ENCODE results near the gene GAS2L2. TPM values are rescaled to one million over a fixed set of nuclear protein-coding genes. Genes with fewer than 3 reads are reported as not detected.

Gene GAS2L2
- total RNA-seq, 1 experiment from 2014 or later = not detected

DNA sequence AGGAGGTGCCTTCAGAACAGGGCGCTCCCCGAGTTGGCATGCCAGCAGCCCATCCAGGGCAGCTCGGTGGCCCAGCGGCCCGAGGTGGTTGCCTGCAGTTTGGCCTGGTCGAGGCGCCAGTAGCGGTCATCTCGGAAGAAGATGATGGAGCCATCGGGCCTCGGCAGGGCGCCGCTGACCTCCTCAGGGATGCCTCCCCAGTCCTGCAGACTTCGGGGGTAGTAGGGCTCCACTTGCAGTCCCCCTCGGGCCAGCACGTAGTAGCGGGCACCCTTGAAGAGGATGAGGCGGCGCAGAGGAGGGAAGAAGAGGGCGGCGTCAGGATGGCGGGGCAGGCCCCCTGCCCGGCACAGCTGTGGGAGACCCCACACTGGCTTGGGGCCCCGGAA lies 13.4 kb upstream of the GAS2L2 start:
- BruUV-seq (replicated peaks) = no TSS peak
- DNase-seq = no peak
- H3K4me3 Mint-ChIP-seq (ENCODE audit: low read depth, unreplicated experiment) = no peak overlapping the region
- peaks cover 10% of the 10 kb centered on the region for H3K36me3 Mint-ChIP-seq (ENCODE audit: insufficient read depth, unreplicated experiment)
- peaks cover 47% of the 10 kb centered on the region for H3K27me3 Mint-ChIP-seq (ENCODE audit: unreplicated experiment)
- intact Hi-C loops (cut with micrococcal nuclease; ENCODE audit: unreplicated experiment) = no loop called here
- TF ChIP-seq, protein P1, sequence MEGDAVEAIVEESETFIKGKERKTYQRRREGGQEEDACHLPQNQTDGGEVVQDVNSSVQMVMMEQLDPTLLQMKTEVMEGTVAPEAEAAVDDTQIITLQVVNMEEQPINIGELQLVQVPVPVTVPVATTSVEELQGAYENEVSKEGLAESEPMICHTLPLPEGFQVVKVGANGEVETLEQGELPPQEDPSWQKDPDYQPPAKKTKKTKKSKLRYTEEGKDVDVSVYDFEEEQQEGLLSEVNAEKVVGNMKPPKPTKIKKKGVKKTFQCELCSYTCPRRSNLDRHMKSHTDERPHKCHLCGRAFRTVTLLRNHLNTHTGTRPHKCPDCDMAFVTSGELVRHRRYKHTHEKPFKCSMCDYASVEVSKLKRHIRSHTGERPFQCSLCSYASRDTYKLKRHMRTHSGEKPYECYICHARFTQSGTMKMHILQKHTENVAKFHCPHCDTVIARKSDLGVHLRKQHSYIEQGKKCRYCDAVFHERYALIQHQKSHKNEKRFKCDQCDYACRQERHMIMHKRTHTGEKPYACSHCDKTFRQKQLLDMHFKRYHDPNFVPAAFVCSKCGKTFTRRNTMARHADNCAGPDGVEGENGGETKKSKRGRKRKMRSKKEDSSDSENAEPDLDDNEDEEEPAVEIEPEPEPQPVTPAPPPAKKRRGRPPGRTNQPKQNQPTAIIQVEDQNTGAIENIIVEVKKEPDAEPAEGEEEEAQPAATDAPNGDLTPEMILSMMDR (IDR thresholded peaks at IDR 0.05; ENCODE audit: unreplicated experiment) = no peak
- no peaks in the 10 kb centered on the region for H3K9me3 Mint-ChIP-seq (ENCODE audit: low read depth, unreplicated experiment)
- peaks cover 8% of the 10 kb centered on the region for H3K4me1 Mint-ChIP-seq (ENCODE audit: low read depth, unreplicated experiment)
- CTCF ChIA-PET = interaction anchor here (0.6 to 2.1 kb wide), 5 partner anchors 10 to 42 kb away, joined by 3 to 11 read pairs (median 4); partner anchors contain the start of gene TAF15
- no peak overlapping the region for H3K27ac Mint-ChIP-seq (ENCODE audit: unreplicated experiment)

- H3K4me3 Mint-ChIP-seq (ENCODE audit: low read depth, unreplicated experiment) = no peak overlapping the region
- H3K27ac Mint-ChIP-seq (ENCODE audit: unreplicated experiment) = no peak overlapping the region
- intact Hi-C loops (cut with micrococcal nuclease; ENCODE audit: unreplicated experiment) = no loop called here
These were observed 12.9 kb upstream of the GAS2L2 start for GRCh38 chr17:35765756-35766488.

DNA sequence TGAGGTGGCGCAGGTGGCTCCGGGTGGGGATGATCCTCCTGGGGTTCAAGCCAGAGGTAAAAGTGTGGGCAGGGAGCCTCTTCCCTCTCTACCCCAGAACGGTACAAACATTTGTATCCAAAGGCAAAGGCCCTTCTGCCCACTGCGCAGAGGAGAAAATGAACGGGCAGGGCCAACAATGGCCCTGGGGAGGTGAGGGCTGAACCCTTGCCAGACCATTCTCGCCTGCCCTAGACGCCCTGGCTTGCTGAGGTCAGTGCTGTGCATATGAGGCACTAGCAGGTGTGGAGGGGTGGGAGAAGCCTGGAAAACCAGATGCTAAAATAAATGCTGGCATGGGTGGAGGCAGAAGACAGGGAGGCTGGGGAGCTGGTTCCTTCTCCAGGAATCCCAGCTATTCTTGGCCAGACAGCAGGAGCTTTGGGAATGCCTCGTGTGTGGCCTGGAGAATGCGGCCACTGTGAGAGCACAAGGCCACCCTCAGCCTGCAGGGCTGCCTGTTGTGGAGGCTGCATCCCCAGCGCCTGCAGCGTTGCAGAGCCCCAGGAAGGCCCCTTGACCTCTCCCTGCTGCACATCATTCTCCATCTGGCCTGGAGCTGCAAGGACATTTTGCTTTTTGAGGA lies 12.2 kb upstream of the GAS2L2 start:
- CTCF ChIA-PET = interaction anchor here (0.9 to 3.0 kb wide), 2 partner anchors 16 to 44 kb away, joined by 3 to 20 read pairs; partner anchors contain the start of gene TAF15
- H3K27ac Mint-ChIP-seq (ENCODE audit: unreplicated experiment) = no peak overlapping the region
- H3K27me3 Mint-ChIP-seq (ENCODE audit: unreplicated experiment) = peaks cover 51% of the 10 kb centered on the region
- intact Hi-C loops (cut with micrococcal nuclease; ENCODE audit: unreplicated experiment) = no loop called here
- peaks cover 10% of the 10 kb centered on the region for H3K36me3 Mint-ChIP-seq (ENCODE audit: insufficient read depth, unreplicated experiment)
- peaks cover 10% of the 10 kb centered on the region for H3K4me1 Mint-ChIP-seq (ENCODE audit: low read depth, unreplicated experiment)
- DNase-seq = no peak
- TF ChIP-seq, protein P1 (IDR thresholded peaks at IDR 0.05; ENCODE audit: unreplicated experiment) = no peak
- H3K9me3 Mint-ChIP-seq (ENCODE audit: low read depth, unreplicated experiment) = no peaks in the 10 kb centered on the region
- no TSS peak for BruUV-seq (replicated peaks)
- H3K4me3 Mint-ChIP-seq (ENCODE audit: low read depth, unreplicated experiment) = peak overlapping the region; percentile 93

More at GRCh38 chr17:35765756-35766488, 12.9 kb upstream of the GAS2L2 start:
- Mint-ChIP-seq H3K9me3 (ENCODE audit: low read depth, unreplicated experiment) (no peaks in the 10 kb centered on the region), H3K27me3 (ENCODE audit: unreplicated experiment) (peaks cover 51% of the 10 kb centered on the region), H3K4me1 (ENCODE audit: low read depth, unreplicated experiment) (peaks cover 10% of the 10 kb centered on the region), H3K36me3 (ENCODE audit: insufficient read depth, unreplicated experiment) (peaks cover 10% of the 10 kb centered on the region)
- TF ChIP-seq, protein P1 (IDR thresholded peaks at IDR 0.05; ENCODE audit: unreplicated experiment) = no peak
- no peak for DNase-seq
- BruUV-seq (replicated peaks) = no TSS peak
- CTCF ChIA-PET = interaction anchor here (0.9 to 3.0 kb wide), 3 partner anchors 17 to 43 kb away, joined by 3 to 20 read pairs (median 11); partner anchors contain the start of gene TAF15

GRCh38 chr17:35764123-35764991 lies 11.3 kb upstream of the GAS2L2 start:
- H3K4me3 Mint-ChIP-seq (ENCODE audit: low read depth, unreplicated experiment) = peak overlapping the region; percentile 93
- H3K4me1 Mint-ChIP-seq (ENCODE audit: low read depth, unreplicated experiment) = peaks cover 10% of the 10 kb centered on the region
- CTCF ChIA-PET = interaction anchor here (0.5 to 3.0 kb wide), 16 partner anchors 10 to 185 kb away, joined by 3 to 41 read pairs (median 4); partner anchors contain the start of genes MMP28 and TAF15
- intact Hi-C loops (cut with micrococcal nuclease; ENCODE audit: unreplicated experiment) = no loop called here
- no TSS peak for BruUV-seq (replicated peaks)
- TF ChIP-seq, protein P1 (IDR thresholded peaks at IDR 0.05; ENCODE audit: unreplicated experiment) = peak; percentile 90
- peak; percentile 96 for DNase-seq
- peaks cover 42% of the 10 kb centered on the region for H3K27me3 Mint-ChIP-seq (ENCODE audit: unreplicated experiment)
- peaks cover 10% of the 10 kb centered on the region for H3K36me3 Mint-ChIP-seq (ENCODE audit: insufficient read depth, unreplicated experiment)
- no peak overlapping the region for H3K27ac Mint-ChIP-seq (ENCODE audit: unreplicated experiment)
- no peaks in the 10 kb centered on the region for H3K9me3 Mint-ChIP-seq (ENCODE audit: low read depth, unreplicated experiment)
